ENCODE results near the gene COX7A2L.

GRCh38 chr2:42338567-42339190, 22.3 kb downstream of the COX7A2L start:
- TF ChIP-seq CTCF (IDR thresholded peaks at IDR 0.05) (no peak), POLR2AphosphoS5 (IDR thresholded peaks at IDR 0.05; ENCODE audit: low read depth, low read length) (no peak)

Data from Panc1 (cell line).